GM12892 (cell line): ENCODE measurements around the gene HNRNPM.
"Not testable (repeated sequence)": the region's sequence is repeated elsewhere in the genome, so short reads cannot be mapped to it uniquely, and the experiment has no call there.

Experiments
- DNase-seq: peaks from one replicate; pipeline ENCODE4 v3.0.0; 2011; ENCODE audit not compliant: insufficient read length
- FAIRE-seq: peaks from 2 replicates; lab custom pipeline; 2011; peaks lifted over from hg19 to GRCh38; lab: Jason Lieb, UNC
- POLR2A ChIP-seq: IDR thresholded peaks from 2 replicates; pipeline ENCODE4 v1.6.1; 2011; ENCODE audit warnings: low read depth, low read length, control low read depth
- POLR2AphosphoS5 ChIP-seq: IDR thresholded peaks from 2 replicates; pipeline ENCODE4 v1.6.1; 2011; ENCODE audit warnings: low read depth, low read length, control low read depth
- TAF1 ChIP-seq: IDR thresholded peaks from 2 replicates; pipeline ENCODE4 v1.6.1; 2011; ENCODE audit warnings: low read depth, mild to moderate bottlenecking, control low read depth, low read length, borderline replicate concordance

The HNRNPM gene

GRCh38 chr19:8511573-8512101 lies 66.9 kb downstream of the HNRNPM start:
- no peak for TF ChIP-seq TAF1
- TF ChIP-seq POLR2AphosphoS5: no peak
- FAIRE-seq: no peak
- DNase-seq: no peak

DNA sequence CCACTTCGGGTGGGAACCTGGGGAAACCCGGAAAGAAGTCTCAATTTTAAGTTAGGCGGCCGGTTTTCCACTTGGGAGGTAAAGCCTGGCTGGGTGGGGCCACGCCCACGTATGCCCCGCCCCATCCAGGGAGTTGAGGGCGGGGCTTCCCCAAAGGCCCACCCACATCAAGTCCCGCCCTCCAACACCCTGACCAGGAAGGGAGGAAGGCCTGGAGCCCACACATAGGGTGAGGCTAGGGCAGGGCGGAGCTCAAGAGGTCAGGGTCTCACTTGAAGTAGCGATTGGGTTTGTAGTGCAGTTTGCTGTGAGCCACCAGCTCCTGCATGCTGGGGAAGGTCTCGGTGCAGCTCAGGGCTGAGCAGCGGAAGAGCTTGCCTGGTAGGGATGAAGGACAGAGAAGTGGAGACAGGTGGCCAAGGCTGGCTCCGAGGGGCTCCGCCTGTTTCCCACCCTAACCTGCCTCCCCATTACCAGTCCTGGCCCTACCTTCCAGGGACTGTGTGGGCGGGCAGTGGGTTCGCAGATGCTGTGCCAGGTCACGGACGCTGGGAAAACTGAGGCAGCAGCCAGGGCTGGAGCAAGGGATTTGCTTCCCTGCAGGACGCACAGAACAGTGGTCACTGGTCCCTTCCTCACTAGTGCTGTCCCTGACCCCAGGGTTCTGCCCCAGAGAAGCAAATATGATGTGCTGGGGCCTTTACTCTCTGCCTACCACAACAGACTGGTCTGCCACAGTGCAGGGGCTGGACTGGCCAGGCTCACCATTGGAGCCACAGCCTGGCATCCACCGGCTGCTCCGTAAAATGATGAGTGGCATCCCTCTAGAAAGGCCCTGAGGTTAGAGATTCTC lies 67.6 kb downstream of the HNRNPM start:
- no peak for TF ChIP-seq TAF1
- no peak for TF ChIP-seq POLR2A
- no peak for TF ChIP-seq POLR2AphosphoS5
- no peak for FAIRE-seq
- no peak for DNase-seq

GRCh38 chr19:8513036-8513686 lies 68.4 kb downstream of the HNRNPM start:
- TF ChIP-seq TAF1 (no peak), POLR2AphosphoS5 (no peak), POLR2A (no peak)
- DNase-seq: no peak
- no peak for FAIRE-seq

GRCh38 chr19:8513687-8514504 lies 69.1 kb downstream of the HNRNPM start, which contains the start of gene ZNF414:
Gene ZNF414 (minus strand): TSS chr19:8514167. CDS start chr19:8514046, 121 bp downstream.
- TF ChIP-seq POLR2AphosphoS5: peak; percentile 88
- TF ChIP-seq POLR2A: peak; percentile 91
- peak; percentile 93 for TF ChIP-seq TAF1
- peak; percentile 96 for FAIRE-seq
- peak; percentile 98 for DNase-seq

DNA sequence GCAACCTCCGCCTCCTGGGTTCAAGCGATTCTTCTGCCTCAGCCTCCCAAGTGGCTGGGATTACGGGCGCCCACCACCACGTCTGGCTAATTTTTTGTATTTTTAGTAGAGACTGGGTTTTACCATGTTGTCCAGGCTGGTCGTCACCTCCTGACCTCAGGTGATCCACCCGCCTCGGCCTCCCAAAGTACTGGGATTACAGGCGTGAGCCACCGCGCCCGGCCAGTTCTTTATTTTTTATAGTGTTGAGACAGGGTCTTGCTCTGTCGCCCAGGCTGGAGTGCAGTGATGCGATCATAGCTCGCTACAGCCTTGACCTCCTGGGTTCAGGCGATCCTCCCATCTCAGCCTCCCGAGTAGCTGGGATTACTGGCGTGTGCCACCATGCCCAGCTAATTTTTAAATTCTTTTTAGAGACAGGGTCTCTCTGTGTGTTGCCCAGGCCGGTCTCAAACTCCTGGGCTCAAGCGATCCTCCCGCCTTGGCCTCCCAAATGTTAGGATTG lies 69.8 kb downstream of the HNRNPM start:
- not testable (repeated sequence) for FAIRE-seq, DNase-seq

- FAIRE-seq: no peak
- TF ChIP-seq TAF1 (no peak), POLR2AphosphoS5 (no peak), POLR2A (no peak)
Observed at GRCh38 chr19:8515317-8515716, 70.5 kb downstream of the HNRNPM start.

GRCh38 chr19:8517551-8518442 lies 73.0 kb downstream of the HNRNPM start:
- FAIRE-seq: no peak
- TF ChIP-seq TAF1: no peak
- DNase-seq: no peak

More at GRCh38 chr19:8515317-8515716, 70.5 kb downstream of the HNRNPM start:
- no peak for DNase-seq

DNA sequence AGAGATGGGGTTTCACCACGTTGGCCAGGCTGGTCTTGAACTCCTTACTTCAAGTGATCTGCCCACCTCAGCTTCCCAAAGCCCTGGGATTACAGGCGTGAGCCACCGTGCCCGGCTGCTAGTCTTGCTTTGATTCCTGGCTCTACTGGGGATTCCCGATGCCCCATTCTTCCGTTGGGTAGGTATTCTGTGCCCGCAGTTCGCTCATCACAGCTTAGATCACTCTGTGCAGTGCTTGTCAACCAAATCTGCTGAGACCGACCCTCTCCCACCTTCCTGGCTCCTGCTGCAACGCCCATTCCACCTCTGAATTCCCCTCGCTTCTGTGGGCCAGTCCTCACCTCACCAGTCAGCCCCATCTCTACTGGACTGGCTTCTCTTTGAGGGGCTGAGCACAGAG lies 73.8 kb downstream of the HNRNPM start:
- TF ChIP-seq POLR2A (no peak), POLR2AphosphoS5 (no peak), TAF1 (no peak)
- FAIRE-seq (no peak), DNase-seq (no peak)

DNA sequence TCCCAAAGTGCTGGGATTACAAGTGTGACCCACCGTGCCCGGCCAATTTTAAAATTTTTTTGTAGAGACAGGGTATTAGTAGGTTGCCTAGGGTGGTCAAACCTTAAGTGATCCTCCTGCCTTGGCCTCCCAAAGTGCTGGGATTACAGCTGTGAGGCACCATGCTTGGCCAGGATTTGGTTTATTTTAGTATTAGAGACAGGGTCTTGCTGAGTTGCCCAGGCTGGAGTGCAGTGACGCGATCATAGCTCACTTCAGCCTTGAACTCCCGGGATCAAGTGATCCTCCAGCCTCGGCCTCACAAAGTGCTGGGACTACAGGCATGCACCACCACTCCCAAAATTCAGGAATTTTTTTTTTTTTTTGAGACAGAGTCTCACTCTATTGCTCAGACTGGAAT lies 74.6 kb downstream of the HNRNPM start:
- no peak for DNase-seq
- TF ChIP-seq TAF1: no peak
- no peak for TF ChIP-seq POLR2A
- no peak for TF ChIP-seq POLR2AphosphoS5
- no peak for FAIRE-seq

DNA sequence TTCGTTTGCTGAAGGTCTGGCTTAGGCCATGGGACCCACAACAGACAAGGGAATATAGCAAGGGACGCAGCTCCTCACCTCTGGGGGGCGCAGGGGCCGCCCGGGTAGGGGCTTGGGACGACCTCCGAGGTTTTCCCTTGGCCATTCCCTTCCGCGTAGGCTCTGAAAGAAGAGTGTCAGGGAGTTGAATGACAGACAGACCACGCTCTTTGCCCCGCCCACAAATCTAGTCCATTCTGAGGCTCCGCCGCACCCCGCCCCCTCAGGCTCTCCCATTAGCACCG lies 80.6 kb downstream of the HNRNPM start:
- FAIRE-seq: no peak
- TF ChIP-seq POLR2AphosphoS5: no peak
- TF ChIP-seq TAF1: no peak
- no peak for TF ChIP-seq POLR2A
- DNase-seq: no peak
